ENCODE results near the gene CACNB2.
A peak's percentile ranks its signal among the peaks of the same experiment; 100 is the strongest.
"Not testable (repeated sequence)": the region's sequence is repeated elsewhere in the genome, so short reads cannot be mapped to it uniquely, and the experiment has no call there.

The CACNB2 gene

DNA sequence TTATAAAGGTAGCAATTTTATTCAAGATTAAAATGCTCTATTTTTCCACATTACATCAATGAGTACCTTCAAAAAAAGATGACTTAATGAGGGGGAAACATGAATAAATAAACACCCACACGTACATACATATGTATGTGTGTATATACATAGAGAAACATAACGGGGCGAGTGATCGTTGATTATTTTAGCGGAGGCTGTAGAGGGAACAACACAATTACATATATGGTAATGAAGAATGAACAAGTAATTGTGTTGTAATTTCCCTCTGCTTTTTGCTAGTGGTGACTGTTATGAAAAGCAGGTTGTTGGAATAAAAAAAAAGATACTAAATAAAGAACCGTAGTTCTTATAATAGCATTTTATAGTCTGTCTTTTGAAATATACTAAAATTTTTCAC lies 63.2 kb downstream of the CACNB2 start:
- DNase-seq = no peak

DNA sequence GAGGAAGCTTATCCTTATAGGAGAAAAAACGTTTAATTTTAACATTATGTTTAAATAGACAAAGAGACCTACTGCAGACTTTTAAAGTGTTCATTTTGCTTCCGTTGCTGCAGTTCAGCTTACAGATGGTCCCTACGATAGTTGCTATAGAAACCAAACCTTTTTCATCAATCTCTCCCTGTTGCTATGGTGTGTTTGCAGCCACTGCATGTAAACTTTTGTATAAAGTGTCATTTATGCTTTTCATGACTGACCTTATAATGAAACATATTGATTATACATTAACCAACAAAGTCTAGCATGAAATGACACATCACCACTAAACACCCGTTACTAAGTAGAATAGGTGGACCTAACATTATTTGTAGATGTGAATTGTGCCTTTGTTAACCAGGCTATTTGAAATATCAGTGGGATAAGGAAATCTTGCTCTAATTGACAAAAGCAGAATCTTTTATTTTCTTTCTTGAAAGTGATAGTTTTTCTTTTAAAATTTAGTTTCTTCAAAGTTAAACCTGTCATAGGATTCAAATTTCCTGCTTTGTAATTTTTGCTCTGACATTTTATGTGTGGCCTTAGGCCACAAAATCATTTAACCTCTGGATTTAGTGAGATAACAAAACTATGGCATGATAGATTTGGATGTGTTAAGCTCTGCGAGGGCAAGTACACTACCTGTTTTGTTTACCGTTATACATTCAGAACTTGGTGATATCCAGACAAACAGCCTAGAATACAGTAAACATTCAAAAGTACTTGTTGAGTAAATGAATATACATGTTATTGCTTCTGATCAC lies 64.0 kb downstream of the CACNB2 start:
- no peak for DNase-seq

DNA sequence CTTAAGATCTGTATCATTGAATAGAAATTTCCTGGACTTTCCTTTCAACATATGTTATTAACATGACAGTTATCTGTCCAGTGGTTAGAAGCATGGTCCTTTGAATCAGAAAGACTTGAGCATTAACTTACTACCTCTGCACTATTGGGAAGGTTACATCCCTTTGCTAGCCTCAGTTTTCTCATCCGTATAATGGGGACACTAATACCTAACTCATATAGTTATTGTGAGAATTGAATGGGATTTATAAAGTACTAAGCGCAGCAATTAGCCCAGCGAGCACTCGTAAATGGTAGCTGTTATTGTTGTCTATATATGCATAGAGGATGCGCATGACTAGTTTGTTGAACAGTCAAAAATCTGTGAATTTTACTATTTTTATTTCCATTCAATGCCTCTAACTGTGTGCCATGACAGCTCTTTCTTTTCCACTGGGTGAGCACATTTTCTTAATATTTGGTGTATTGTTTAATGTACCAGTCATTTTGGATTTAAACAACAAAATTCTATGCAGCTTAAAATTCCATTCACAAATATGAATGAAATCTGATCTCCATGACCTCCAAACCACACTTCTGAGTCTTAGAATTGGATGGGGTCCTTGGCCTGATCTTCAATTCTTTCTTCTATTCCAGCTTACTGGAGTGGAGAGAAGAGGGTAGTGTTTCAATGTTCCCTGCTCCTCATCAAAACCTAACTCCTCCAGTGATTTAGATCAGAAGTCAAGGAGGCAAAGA lies 65.0 kb downstream of the CACNB2 start:
- DNase-seq = no peak

DNA sequence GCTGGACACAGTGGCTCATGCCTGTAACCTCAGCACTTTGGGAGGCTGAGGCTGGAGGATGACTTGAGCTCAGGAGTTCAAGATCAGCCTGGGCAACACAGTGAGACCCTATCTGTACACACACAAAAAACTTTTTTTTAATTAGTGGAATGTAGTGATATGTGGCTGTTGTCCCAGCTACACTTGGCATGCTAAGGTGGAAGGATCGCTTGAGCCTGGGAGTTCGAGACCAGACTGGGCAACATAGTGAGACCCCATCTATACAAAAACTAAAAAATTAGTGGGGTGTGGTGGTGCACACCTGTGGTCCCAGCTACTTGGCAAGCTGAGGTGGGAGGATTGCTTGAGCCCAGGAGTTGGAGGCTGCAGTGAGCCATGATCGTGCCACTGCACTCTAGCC lies 68.0 kb downstream of the CACNB2 start:
- DNase-seq = not testable (repeated sequence)

DNA sequence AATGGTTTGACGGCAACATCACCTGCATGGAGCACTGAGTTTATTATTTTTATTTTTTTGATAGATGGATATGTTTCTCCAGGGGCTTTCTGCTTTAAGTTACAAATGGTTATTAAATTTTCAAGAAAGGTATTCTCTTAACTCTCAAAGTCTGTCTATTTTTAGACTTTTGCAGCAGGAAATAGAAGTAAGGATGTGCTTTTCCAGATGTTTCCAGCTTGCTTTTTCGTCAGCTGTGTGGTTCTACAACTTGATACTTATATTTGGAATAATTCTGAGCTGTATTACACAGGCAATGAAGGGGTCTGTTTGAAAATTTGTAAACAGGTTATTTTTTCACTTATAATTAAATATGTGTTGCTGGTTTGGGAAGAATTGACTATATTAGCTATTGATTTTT lies 69.0 kb downstream of the CACNB2 start:
- DNase-seq = no peak

DNA sequence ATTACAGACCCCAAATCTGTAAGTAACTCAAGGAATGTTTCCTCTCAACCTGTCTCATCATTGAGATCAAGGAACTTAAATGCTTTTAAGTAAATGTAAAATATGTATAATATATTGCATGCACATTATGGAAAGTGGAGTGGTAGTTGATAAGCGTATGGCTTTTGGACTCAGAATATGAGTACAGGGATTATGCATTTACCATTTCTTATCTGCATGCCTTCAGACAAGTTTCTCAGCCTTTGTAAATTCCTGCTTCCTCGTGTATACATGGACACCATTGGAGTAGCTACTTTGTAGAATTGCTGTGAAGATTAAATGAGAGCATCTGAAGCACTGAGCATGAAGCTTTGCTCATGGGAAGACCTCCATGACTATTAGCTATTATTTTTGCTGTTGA lies 70.5 kb downstream of the CACNB2 start:
- DNase-seq = no peak

DNA sequence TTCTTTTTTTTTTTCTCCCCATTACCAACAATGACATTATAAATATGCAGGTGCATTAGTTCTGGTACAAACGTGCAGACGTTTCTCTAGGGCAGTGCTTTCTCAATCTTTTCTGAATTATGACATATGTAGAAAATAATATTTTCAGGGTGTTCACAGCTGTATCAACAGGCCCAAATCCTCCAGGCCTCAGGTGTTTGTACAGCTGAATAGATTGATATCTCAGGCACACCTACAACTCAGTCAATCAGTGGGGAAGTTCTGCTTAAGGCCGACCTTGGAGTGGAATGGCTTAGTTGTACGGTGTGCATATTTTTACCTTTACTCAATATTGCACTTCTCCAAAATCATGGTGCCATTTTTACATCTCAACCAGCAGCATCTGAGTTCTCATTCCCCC lies 71.6 kb downstream of the CACNB2 start:
- peak; percentile 63 for DNase-seq

DNA sequence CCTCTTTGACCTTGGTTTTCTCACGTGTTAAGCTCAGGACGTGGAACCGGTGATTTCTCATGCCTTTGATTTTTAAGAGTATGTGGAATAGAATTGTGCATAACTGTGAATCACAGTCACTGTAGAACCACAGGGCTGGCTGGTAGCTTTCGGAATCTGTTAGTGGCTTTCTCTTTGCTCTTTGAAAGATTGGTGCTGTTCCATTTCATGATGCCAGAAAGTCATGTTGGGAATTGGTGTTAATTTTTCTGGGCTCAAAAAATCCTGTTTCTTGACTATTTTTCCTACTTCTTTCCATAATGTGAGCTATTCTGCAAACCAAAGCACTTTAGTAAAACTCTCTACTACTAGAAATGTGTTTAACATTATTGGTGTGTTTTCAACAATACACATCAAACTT lies 73.0 kb downstream of the CACNB2 start:
- no peak for DNase-seq

DNA sequence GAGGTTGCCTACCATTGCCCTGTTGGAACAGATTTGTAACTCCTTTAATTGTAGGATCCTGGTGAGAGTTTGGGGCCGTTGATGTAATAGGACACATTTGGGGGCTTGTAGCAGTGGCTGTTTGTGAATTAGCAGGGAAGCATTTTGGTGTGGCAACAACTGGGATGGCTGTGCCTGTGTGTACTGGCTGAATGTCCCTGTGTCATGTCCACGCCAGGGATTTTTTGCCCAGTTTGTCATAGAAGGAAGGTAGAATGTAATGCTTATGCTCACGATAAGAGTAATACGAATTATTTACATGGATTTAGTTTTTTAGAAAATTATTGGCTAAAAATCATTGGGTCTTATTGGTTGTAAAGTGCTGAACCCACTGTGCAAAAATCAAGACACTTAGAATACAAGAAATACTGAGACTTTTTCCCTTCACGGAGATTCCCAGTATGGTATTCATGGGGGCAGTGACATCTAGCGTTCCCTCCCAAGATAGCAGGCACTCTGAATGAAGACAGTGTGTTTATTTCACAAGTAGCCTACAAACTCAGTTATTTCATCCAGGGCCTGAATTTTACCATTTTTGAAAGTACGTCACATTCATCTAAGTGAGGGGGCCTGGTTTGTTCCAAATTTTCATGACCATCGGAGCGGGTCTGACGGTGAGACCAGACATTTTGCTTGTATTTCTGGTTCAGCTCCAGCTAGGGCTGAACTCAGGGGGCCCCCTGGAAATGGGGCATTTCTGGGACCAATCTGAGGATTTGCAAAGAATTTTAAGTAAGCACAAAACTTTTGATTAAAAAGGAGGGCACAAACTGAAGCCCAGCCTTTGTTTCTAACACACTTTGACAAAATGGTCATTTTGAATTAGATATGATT lies 74.7 kb downstream of the CACNB2 start:
- no peak for DNase-seq

DNA sequence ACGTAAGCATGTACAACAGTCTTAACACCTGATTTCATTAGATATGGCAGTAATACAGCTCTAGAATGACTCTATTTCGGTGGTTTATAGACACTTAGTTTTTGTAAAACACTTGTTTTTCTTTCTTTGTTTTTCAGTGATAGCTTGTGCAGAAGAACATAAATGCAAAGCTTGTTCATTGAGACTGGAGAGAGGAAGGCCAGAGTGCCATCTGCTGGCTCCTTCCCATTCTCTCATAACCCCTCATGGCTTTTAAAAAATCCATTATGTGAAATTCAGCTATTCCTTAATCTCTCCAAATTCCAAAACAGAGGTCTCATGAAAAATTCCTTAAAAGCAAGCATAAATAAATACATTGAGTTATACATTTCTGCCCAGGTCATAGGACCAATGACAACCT lies 76.3 kb downstream of the CACNB2 start:
- no peak for DNase-seq

DNA sequence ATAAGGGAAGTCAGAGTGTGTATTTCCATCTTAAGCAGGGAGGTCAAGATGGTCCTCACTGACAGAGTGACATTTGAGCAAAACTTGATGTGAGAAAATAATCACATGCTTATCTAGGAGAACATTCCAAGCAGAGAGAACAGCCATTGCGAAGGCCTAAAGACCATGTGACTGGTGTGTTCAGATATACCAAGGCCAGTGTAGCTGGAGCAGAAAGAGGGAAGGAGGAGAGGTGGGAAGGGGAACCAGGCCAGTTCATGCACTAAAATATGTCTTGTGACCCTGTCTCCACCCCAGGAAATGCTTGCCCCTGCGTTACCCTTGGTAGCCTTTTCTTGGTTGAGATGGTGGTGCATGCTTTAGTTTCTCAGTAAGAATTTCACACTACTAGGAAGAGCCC lies 77.4 kb downstream of the CACNB2 start:
- no peak for DNase-seq

DNA sequence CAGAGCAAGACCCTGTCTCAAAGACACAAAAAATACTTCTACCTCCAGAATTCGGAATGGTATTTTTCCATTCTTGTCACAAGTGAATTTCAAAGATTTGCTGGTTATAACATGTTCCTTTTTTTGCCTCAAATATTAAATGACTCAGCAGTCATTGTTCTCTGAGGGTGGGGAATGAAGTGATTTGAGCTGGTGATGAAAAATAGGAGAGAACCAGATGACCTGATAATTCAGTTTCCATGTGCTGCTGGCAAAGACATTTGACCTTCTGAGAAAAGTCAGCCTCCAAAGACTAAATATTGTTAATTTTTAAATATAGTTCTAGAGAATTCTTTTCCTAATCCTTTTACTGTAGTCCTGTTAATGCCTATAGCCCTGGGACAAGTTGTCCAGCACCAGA lies 78.9 kb downstream of the CACNB2 start:
- no peak for DNase-seq

DNA sequence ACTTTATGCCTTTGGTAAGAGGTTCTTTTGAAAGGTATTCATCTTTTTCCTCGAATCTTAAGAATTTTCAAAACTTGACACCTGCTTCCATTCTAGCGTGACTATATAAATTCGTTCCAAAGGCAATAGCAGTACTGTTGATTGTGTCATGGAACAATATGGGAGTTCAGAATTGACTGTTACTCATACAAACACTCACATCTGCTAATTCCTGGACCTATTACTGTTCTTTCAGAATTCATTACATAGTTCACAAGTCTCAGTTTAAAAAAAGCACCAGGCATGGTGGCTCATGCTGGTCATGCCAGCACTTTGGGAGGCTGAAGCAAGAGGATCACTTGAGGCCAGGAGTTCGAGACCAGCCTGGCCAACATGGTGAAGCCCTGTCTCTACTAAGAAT lies 80.9 kb downstream of the CACNB2 start:
- DNase-seq = no peak

DNA sequence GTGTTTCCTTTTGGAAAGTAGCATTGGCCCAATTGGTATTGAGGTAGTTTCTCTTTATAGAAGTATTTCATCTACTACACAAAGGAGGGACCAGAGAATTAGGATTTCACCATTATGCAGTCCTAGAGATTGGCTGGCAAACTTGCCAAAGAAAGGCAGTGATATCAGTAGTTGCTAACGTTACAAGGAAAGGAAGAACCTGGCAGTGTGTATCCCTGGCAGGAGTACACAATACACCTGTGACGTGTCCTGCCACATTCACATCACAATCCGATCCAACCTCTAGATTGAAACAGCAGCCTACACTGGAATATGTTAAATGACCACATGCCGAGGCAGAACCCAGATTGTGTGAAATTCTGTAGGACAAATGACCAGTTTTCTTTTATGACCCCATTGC lies 81.7 kb downstream of the CACNB2 start:
- DNase-seq = no peak

DNA sequence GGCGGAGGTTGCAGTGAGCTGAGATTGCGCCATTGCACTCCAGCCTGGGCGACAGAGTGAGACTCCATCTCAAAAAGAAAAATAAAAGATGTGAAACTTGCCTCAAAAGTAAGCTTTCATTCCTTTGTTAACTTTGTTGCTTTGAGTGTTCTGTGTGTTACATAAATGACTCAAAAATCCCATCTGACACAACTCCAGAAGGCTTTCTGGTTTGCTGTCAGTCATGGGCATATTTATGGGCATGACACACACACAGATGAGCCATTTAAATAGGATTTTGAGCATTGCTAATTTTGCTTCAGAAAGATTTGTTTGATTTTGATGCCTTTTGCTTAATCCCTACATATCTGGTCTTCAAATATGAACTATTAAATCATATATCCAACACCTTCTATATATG lies 82.6 kb downstream of the CACNB2 start:
- DNase-seq = no peak

DNA sequence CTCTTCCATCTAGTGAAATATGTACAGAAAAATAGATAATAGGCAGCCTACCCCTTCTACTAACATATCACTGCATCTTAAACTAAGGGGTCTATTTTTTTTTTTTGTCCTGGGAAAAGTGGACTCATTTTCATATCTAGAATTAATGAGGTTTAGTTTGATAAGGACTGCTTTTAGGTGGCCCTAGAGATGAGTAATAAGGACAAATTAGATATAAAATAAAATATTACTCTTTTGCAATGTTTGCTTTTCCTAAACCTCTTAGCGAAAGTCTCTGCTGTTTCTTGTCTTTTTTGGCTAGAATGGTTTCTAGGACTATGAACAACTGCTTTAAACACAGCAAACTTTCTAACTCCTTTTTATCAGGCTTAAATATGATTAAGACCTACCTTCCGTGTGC lies 83.7 kb downstream of the CACNB2 start:
- no peak for DNase-seq

DNA sequence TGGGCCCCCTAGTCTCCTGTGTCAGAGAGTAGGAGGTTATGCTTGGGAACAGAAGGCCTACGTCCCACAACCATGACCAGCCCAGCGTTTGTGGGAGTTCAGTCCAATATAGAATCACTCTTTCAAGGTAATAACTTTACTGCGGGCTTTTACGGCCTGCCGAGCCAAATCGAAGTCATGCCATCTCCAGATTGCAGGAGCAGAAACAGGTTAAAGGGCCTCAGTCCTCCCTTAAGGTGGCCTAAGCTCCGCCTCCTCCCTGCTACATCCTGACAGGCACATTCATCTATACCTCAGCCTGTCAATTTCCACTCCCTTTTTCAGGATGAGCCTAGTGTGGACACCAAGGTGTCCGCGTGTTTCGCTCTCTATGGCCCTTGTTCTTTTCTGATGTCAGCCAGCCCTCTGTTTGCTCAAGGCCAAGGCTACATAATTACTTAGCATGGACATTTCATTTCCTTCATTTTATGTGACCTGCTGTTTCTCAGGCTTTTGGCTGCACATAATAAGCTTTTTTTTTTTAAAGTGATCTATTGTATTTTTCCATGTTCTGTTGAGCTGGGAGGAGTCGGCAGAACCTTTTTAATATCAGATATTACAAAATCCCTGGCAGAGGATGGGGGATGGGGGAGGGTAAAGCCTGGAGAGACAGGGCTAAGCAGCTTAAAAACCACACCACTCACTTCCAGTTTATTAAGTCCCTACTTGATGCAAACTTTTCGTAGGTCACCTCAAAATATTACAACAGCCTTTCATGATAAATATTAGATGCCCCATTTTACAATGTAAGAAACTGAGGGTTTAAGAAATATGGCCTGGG lies 84.6 kb downstream of the CACNB2 start:
- no peak for DNase-seq

DNA sequence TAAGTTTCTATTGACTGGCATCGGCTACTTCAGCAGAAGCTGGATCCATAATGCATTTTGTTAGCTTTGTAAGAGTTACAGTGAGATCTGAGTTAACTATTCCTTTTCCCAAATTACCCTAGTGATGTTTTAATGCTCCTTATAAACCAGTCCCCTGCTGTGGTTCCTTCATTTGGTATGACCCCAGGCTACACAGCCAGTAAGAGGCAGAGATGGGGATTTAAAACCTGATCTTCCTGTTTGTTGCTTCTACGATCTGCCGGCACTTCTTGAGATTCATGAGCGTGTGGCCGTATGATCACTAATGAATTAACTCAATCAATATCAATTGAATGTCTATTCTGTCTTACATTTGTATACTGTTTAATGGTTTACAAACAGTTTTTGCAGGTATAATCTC lies 86.1 kb downstream of the CACNB2 start:
- no peak for DNase-seq

DNA sequence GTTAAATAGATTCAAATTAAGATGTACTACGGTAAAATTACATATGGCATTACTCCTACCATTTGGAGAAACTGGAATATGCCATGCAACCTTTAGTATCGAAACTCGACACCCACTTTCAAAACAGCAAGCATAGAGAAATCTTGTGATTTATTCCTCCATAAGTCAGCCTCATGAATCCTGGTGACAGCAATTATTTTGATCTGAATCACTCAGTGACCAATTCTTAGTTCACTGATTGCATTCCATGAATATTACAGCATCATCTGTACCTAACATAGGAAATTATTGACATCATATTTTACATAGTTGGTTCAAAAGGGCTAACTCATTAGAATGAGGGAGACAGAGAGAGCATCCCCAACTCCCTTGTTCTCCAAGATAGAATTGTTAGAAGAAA lies 89.6 kb downstream of the CACNB2 start:
- DNase-seq = no peak

DNA sequence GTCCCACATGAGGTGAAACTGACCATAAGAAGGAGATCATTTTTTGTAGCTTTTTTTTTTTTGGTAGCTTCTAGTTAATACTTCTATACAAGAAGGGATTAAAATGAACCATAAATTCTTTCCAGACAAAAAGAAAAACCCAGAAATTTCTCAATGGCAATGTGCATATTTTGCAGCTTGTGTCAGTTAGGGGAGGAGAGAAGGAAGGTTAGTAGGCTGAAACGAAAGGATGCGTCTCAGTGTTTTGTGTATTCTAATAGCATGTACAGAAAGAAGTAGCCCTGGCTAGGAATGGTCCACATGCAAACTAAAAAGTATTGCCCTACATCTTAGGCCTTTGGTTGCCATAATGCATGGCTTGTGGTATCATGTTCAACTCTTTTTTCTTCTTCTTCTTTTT lies 90.6 kb downstream of the CACNB2 start:
- DNase-seq = no peak

DNA sequence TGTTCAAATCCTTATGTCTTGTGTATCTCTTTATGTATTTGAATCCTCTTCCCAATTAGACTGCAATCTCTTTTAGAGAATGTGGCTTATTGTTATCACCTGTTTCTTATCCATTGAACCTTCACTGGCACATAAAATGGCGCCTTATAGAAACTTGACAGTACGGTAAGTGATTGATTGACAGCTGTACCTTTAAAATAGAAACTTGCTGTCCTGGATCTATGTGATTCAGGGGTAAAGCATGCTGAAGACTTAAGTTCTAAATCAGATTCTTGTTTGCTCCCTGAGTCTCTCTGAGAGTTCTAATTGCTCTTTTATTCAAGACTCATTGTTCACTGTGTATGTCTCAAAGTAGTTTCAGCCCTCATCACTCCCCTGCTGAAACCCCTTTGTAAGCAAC lies 91.3 kb downstream of the CACNB2 start:
- DNase-seq = no peak

DNA sequence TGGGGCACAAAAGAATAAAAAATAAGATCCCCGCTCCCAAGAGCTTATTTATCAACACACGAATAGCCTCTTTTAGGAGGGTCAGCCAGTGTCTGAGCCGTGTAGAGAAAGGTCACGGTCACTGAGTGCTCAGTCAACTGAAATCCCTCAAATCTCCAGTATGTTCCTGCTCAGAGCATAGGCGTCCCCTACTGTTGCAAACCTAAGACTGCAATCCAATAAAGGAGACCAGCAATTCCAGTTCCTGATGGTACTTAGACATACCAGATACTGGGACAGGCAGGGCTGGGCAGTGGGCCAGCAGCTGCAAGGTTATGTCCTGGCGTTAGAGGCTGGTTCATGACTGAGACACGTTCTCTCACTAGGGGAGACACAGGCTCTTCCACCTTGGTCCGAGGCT lies 93.6 kb downstream of the CACNB2 start:
- no peak for DNase-seq

DNA sequence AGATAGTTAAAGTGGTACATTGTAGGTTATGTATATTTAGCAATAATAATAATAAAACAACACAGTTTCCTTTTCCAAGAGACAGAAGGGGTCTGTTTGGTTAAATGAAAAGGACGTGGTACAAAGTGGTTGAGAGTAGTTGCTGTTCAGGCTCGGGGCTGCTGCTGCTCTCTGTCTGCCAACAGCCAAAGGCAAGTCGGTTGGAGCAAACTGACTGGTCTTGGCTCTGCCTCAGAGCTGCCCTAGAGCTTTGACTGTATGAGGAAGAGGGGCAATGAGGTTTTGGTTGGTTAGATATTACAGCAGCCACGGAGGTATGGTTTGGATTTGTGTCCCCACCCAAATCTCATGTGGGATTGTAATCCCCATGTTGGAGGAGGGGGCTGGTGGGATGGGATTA lies 95.3 kb downstream of the CACNB2 start:
- DNase-seq = no peak
